ENCODE results near the gene RNU5D-1. TPM values are rescaled to one million over a fixed set of nuclear protein-coding genes. Genes with fewer than 3 reads are reported as not detected.

RNU5D-1 gene
- polyA plus RNA-seq, 3 donors: not detected

DNA sequence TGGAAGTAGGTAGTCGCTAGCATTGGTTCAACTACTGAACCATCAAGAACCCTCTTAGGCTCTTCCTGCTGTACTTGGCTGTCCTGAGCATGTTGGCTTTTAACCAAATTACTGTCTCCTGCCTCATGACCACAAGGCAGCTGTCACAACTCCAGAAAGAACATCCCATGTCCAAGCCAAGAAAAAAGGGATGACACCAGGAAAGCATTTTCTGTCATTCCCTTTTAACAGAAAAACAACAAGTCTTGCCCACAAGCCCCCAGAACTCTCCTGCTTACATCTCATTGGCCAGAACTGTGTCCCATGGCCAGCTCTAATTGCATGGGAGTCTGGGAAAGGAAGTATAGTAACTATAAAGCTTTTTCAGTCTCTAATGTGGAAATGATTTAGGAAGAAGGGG is 2.4 kb upstream of the RNU5D-1 start:
- Mint-ChIP-seq H3K36me3 (no peaks in the 10 kb centered on the region), H3K4me3 (no peak overlapping the region), H3K4me1 (peaks cover 31% of the 10 kb centered on the region), H3K27me3 (ENCODE audit: low read depth in 3 of 3) (peaks cover 0 to 5% (median 4%) of the 10 kb centered on the region in 3 donors), H3K9me3 (peaks cover 0 to 3% (median 0%) of the 10 kb centered on the region in 7 donors), H3K27ac (no peak overlapping the region)
- TF ChIP-seq CTCF (IDR thresholded peaks at IDR 0.05): no peak
- Histone ChIP-seq H4K20me1 (ENCODE audit: insufficient read depth, low read length) (no peaks in the 10 kb centered on the region), H3K36me3 (replicated peaks in 1 of 2; ENCODE audit: control insufficient read depth in 1 of 2, insufficient read depth in 2 of 2, low read length in 2 of 2) (no peaks in the 10 kb centered on the region), H3K4me3 (replicated peaks in 1 of 3; ENCODE audit: low read depth in 2 of 3, low read length in 3 of 3) (no peak overlapping the region), H3K4me1 (ENCODE audit: control insufficient read depth in 1 of 2, insufficient read depth in 2 of 2, low read length in 2 of 2) (peaks cover 29 to 30% of the 10 kb centered on the region in 2 donors), H3K9ac (ENCODE audit: insufficient read depth, low read length, poor library complexity, severe bottlenecking) (no peak overlapping the region), H3K4me2 (replicated peaks; ENCODE audit: extremely low read depth, low read length, poor library complexity, severe bottlenecking) (no peak overlapping the region), H3K9me3 (replicated peaks in 1 of 2; ENCODE audit: control insufficient read depth in 1 of 2, insufficient read depth in 1 of 2, low read length in 2 of 2) (no peaks in the 10 kb centered on the region), H2AFZ (ENCODE audit: insufficient read depth, low read depth, low read length, poor library complexity, severe bottlenecking) (no peak overlapping the region), H3K79me2 (ENCODE audit: insufficient read depth, low read length) (no peaks in the 10 kb centered on the region), H3K27ac (ENCODE audit: low read depth in 1 of 2, low read length in 2 of 2) (no peak overlapping the region), H3K27me3 (ENCODE audit: control insufficient read depth in 2 of 2, insufficient read depth in 2 of 2, low read length in 2 of 2) (no peaks in the 10 kb centered on the region)
- WGBS (ENCODE audit: insufficient coverage): no CpG with 5 or more reads among the region's 1 CpG
- intact Hi-C loops (cut with micrococcal nuclease): loop anchor here (5.0 kb wide), 2 partner anchors 89 to 569 kb away; no protein-coding TSS in a partner anchor
- DNase-seq: no peak

GRCh38 chr1:44724955-44725698 is 5.8 kb downstream of the RNU5D-1 start:
- peak overlapping the region; percentile 88 for H3K4me2 ChIP-seq (replicated peaks; ENCODE audit: extremely low read depth, low read length, poor library complexity, severe bottlenecking)
- H3K9me3 Mint-ChIP-seq: peaks cover 0 to 3% (median 0%) of the 10 kb centered on the region in 7 donors
- H3K36me3 ChIP-seq (replicated peaks in 1 of 2; ENCODE audit: control insufficient read depth in 1 of 2, insufficient read depth in 2 of 2, low read length in 2 of 2): no peaks in the 10 kb centered on the region
- intact Hi-C loops (cut with micrococcal nuclease): loop anchor here (10.0 kb wide), 2 partner anchors 50 kb away; partner anchors contain the start of genes ARMH1 (in 1 of the 2), RPS8 (in 1 of the 2) and TMEM53 (in 1 of the 2)
- TF ChIP-seq CTCF (IDR thresholded peaks at IDR 0.05): no peak
- peaks cover 61 to 71% of the 10 kb centered on the region in 2 donors for H3K4me1 ChIP-seq (ENCODE audit: control insufficient read depth in 1 of 2, insufficient read depth in 2 of 2, low read length in 2 of 2)
- H3K9ac ChIP-seq (ENCODE audit: insufficient read depth, low read length, poor library complexity, severe bottlenecking): no peak overlapping the region
- 60% methylated on average over 19 of the region's 27 CpGs for WGBS (ENCODE audit: insufficient coverage)
- H3K4me3 Mint-ChIP-seq: peak overlapping the region; percentile 65 to 68
- H3K27me3 ChIP-seq (ENCODE audit: control insufficient read depth in 2 of 2, insufficient read depth in 2 of 2, low read length in 2 of 2): no peaks in the 10 kb centered on the region
- peak overlapping the region in 1 of 3 experiments; percentile 32 for H3K4me3 ChIP-seq (replicated peaks in 1 of 3; ENCODE audit: low read depth in 2 of 3, low read length in 3 of 3)
- H3K4me1 Mint-ChIP-seq: peaks cover 66% of the 10 kb centered on the region
- H4K20me1 ChIP-seq (ENCODE audit: insufficient read depth, low read length): no peaks in the 10 kb centered on the region
- no peak overlapping the region for H3K27ac ChIP-seq (ENCODE audit: low read depth in 1 of 2, low read length in 2 of 2)
- peaks cover 7% of the 10 kb centered on the region for H3K79me2 ChIP-seq (ENCODE audit: insufficient read depth, low read length)
- no peak for DNase-seq
- H3K36me3 Mint-ChIP-seq: peaks cover 6 to 8% of the 10 kb centered on the region in 2 donors
- peak overlapping the region; percentile 63 for H2AFZ ChIP-seq (ENCODE audit: insufficient read depth, low read depth, low read length, poor library complexity, severe bottlenecking)
- peaks cover 0 to 4% (median 0%) of the 10 kb centered on the region in 3 donors for H3K27me3 Mint-ChIP-seq (ENCODE audit: low read depth in 3 of 3)
- H3K27ac Mint-ChIP-seq: peak overlapping the region in 2 of 7 donors; percentile 4 to 76
- no peaks in the 10 kb centered on the region for H3K9me3 ChIP-seq (replicated peaks in 1 of 2; ENCODE audit: control insufficient read depth in 1 of 2, insufficient read depth in 1 of 2, low read length in 2 of 2)

Measured in CD14-positive monocyte (primary cell).